GM04504 (cell line): ENCODE data around the gene BHLHE40.

Source experiments
- DNase-seq: peaks from one replicate; pipeline ENCODE4 v3.0.0-alpha.2; 2012; ENCODE audit warnings: low read depth

BHLHE40 gene

GRCh38 chr3:4983739-4984510, 4.7 kb downstream of the BHLHE40 start:
- no peak for DNase-seq

GRCh38 chr3:4984511-4984864, 5.3 kb downstream of the BHLHE40 start:
- DNase-seq: no peak

- no peak for DNase-seq
Measured at GRCh38 chr3:4985330-4986174, 6.3 kb downstream of the BHLHE40 start.

- no peak for DNase-seq
Measured at GRCh38 chr3:4986175-4986781, 7.0 kb downstream of the BHLHE40 start.

- DNase-seq: peak; percentile 92
Measured at GRCh38 chr3:4986782-4987537, 7.7 kb downstream of the BHLHE40 start.

GRCh38 chr3:4987538-4988296, 8.5 kb downstream of the BHLHE40 start:
- DNase-seq: no peak

DNA sequence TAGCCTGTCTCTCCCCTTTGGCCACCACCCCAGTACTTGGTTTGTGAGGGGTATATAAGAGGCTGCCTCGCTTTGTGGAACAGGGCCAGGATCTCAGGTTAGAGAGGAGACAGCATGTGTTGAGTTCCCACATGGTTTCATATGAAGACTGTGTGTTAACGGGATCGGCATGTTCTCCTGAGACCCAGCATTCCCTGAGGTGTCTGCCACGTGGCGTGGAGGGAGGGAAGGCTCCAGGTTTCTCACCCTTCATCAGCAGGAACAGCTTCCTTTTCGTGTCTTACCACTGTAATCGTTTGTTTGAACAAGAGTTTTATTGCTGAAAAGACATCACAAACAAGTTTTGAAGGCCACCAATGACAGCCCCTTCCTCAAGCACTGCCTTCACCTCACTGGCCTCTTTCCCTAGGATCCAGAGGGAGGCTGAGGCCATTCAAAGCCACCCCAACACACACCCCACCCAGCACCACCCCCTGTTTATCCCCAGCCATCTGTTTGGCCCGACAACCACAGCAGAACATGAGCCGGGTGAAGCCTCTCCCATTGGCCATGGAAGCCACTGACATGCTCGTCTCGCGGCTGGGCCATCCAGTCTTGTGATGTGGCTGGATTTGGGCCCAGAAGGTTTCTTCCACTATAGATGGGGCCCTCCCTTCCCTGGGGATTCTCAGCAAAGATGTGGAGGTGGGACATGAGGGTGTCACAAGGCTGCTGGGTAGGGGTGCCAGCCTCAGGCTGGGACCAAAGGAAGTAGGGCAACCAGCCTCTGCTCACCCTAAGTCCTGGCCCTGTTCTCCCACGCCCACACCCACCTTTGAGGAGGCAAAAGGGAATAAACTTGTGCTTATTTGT, 10.0 kb downstream of the BHLHE40 start:
- DNase-seq: no peak

GRCh38 chr3:4990069-4990468, 10.8 kb downstream of the BHLHE40 start:
- DNase-seq: no peak

DNA sequence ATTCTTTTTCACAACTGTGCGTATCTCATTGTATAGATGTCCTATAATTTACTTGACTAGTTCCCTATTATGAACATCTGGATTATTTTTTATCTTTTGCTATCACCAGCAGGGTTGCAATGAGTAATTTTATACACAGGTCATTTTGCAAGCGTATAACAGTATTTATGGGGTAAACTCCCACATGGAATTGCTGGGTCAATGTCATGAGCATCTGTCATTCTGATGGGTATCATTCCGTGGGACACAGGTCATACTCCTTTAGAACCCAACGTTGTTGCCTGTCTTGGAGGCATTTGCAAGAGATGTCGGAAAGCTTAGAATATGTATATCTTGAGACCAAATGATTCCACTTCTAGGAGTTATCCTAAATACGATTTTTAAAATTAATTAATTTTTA, 12.9 kb downstream of the BHLHE40 start:
- no peak for DNase-seq

GRCh38 chr3:4993276-4994143, 14.3 kb downstream of the BHLHE40 start:
- DNase-seq: no peak

- DNase-seq: no peak
Measured at GRCh38 chr3:4994144-4994730, 15.0 kb downstream of the BHLHE40 start.

DNA sequence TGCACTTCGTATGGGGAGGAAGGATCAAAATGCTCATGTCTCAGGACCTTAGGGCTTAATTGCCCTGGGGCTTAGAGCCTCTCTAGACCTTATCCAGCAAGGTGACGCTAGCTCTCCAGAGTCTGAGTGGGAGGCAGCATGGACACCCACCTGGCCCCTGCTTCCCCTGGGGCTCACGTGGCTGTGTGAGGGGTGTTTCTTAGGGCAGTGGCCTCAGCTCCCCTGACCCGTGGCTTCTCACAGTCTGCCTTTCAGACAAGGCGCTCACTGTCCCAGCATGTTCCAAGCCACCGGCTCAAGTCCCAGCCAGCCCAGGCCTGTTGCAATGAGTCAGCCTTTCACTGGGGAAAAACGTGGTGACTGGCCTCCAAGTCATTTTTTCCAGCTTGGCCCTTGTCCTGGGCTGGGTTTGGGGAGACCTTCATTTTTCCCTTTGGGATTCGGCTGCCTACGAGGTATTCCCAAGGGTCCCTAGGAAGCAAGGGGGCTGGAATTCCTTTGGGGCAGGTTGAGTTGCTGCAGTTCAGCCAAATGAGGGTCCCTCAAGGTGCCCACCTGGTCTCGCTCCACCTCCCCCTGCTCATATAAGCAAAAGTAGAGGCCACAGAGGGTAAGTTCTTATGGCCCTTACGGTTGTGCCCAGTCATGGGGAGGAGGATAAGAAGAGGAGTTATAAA, 15.7 kb downstream of the BHLHE40 start:
- DNase-seq: peak; percentile 89

DNA sequence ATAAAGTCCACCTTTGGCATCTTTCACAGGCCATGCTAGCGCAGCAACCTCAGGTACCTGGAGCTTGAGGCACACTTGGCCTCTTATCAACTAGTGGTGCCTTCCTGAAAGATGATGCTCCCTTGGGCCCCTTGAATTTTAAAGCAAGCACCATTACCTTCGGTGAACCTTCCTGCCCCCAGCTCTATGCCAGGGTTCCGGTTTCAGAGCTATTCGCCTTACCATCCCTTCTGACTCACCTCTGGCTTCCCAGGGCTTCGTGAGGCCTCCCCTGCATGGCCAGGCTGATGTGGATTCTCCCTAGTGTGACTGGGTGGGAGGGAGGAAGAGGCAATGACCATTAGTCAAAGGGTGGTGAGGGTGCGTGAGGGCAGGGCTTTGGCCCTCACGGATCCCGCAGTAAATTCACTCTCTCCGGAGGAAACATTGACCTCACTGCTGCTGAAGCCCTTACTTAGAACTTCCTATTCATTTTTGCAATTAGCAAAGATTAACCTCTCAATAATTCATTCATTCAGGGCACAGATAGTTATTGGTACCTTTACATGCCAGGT, 16.3 kb downstream of the BHLHE40 start:
- DNase-seq: no peak

DNA sequence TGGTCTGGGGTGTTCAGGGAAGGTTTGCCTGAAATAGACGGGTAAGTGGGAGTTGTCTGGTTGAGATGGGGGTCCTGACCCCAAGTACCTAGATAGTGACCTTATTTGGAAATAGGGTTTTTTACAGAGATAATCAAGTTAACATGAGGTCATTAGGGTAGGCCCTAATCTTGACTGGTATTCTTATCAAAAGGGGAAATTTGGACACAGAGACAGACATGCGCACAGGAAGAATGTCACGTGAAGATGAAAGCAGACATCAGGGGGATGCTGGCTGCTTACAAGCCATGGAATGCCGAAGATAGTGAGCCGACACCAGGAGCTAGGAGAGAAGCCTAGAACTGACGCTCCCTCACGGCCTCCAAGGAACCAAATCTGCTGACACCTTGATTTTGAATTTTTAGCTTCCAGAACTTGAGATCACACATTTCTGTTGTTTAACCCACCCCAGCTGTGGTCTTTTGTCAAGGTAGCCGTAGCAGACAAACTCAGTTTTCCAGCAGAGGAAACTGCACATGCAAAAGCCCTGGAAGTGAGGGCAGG, 17.1 kb downstream of the BHLHE40 start:
- no peak for DNase-seq

- no peak for DNase-seq
Measured at GRCh38 chr3:4996771-4997291, 17.6 kb downstream of the BHLHE40 start.

DNA sequence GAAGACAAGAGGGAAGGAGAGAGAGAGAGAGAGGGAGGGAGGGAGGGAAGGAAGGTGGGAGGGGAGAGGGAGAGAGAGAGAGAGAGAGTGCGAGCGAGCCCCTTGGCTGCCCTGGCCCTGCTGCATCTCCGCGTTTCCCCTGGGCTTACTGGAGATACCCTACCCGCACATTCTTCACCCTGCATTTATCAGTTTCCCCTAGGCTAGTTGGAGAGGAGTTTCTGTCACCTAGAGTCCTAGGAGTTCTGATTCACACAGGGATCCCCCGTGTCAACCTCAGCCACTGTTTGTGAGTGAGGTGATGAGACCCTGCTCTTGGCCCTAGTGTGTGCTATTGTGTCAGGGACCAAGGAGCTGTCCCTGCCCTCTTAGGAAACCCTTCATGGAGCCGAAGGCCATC, 18.7 kb downstream of the BHLHE40 start:
- no peak for DNase-seq

- no peak for DNase-seq
Measured at GRCh38 chr3:4999531-5000184, 20.4 kb downstream of the BHLHE40 start.
